ENCODE data around the gene MOCS2.

GRCh38 chr5:53092242-53092641 is 17.3 kb downstream of the MOCS2 start:
- TF ChIP-seq TEAD1 (CRISPR knock-in tag; IDR thresholded peaks at IDR 0.05) (no peak), CTCF (IDR thresholded peaks at IDR 0.05) (no peak), CREM (CRISPR knock-in tag; IDR thresholded peaks at IDR 0.05) (no peak), ZNF121 (CRISPR knock-in tag; IDR thresholded peaks at IDR 0.05) (no peak), NFYB (CRISPR knock-in tag; conservative IDR thresholded peaks at IDR 0.05; ENCODE audit: low read depth) (no peak), ATF2 (CRISPR knock-in tag; IDR thresholded peaks at IDR 0.05; ENCODE audit: borderline replicate concordance, low read depth) (no peak), STAT6 (CRISPR knock-in tag; conservative IDR thresholded peaks at IDR 0.05; ENCODE audit: low read depth) (no peak), CREB1 (CRISPR knock-in tag; IDR thresholded peaks at IDR 0.05) (no peak), NR2C2 (CRISPR knock-in tag; IDR thresholded peaks at IDR 0.05) (no peak), FOXK1 (CRISPR knock-in tag; IDR thresholded peaks at IDR 0.05) (no peak), HMGXB4 (CRISPR knock-in tag; IDR thresholded peaks at IDR 0.05) (no peak), ZNF416 (CRISPR knock-in tag; IDR thresholded peaks at IDR 0.05) (no peak), USF1 (CRISPR knock-in tag; IDR thresholded peaks at IDR 0.05) (no peak), ELF4 (CRISPR knock-in tag; IDR thresholded peaks at IDR 0.05; ENCODE audit: low read depth) (no peak)

All from WTC11 (cell line).